Osteoblast (primary cell): ENCODE measurements around the gene KISS1R. TPM values are rescaled to one million over a fixed set of nuclear protein-coding genes. Genes with fewer than 3 reads are reported as not detected.
"Not testable (repeated sequence)": the region's sequence is repeated elsewhere in the genome, so short reads cannot be mapped to it uniquely, and the experiment has no call there.

Experiments used
- DNase-seq: peaks from one replicate; pipeline ENCODE4 v3.0.0; 2011; ENCODE audit warnings: low spot score, mixed read lengths; ENCODE audit not compliant: insufficient read length; ENCODE audit errors: missing footprints
- H2AFZ ChIP-seq: 2 replicates; pipeline ENCODE4 v1.6.0; 2011; ENCODE audit warnings: mild to moderate bottlenecking, low read length
- H3K27ac ChIP-seq: 2 replicates; pipeline ENCODE4 v1.5.1; 2011; ENCODE audit warnings: mild to moderate bottlenecking, low read depth, low read length, moderate library complexity
- H3K27me3 ChIP-seq: 2 replicates; pipeline ENCODE4 v1.6.0; 2012; ENCODE audit warnings: mild to moderate bottlenecking, control low read depth, inconsistent platforms, low read length, moderate library complexity; ENCODE audit not compliant: insufficient read depth
- H3K36me3 ChIP-seq: 2 replicates; pipeline ENCODE4 v1.5.1; 2011; ENCODE audit warnings: mild to moderate bottlenecking, low read length, control low read depth, moderate library complexity; ENCODE audit not compliant: insufficient read depth
- H3K4me1 ChIP-seq: 2 replicates; pipeline ENCODE4 v1.5.1; 2011; ENCODE audit warnings: mild to moderate bottlenecking, low read length, control low read depth, moderate library complexity; ENCODE audit not compliant: insufficient read depth
- H3K4me2 ChIP-seq: 2 replicates; pipeline ENCODE4 v1.6.0; 2011; ENCODE audit warnings: mild to moderate bottlenecking, low read length; ENCODE audit not compliant: insufficient read depth
- H3K4me3 ChIP-seq: fragments of 200-600 bp; sonication (generic); 3 replicates; pipeline ENCODE4 v1.5.1; 2012; ENCODE audit warnings: mild to moderate bottlenecking, low read length, inconsistent platforms; ENCODE audit not compliant: insufficient read depth
- H3K79me2 ChIP-seq: 2 replicates; pipeline ENCODE4 v1.6.0; 2012; ENCODE audit warnings: mild to moderate bottlenecking, low read length, control low read depth, inconsistent platforms; ENCODE audit not compliant: insufficient read depth
- H3K9me3 ChIP-seq: 2 replicates; pipeline ENCODE4 v1.5.1; 2011; ENCODE audit warnings: low read depth, low read length, control low read depth
- H4K20me1 ChIP-seq: 2 replicates; pipeline ENCODE4 v1.6.0; 2012; ENCODE audit warnings: mild to moderate bottlenecking, low read length, control low read depth; ENCODE audit not compliant: insufficient read depth
- CTCF ChIP-seq: IDR thresholded peaks from 2 replicates; pipeline ENCODE4 v1.5.1; 2011; ENCODE audit warnings: mild to moderate bottlenecking, low read depth, low read length, moderate library complexity; ENCODE audit errors: extremely low read depth
- total RNA-seq: library from RNA; depleted of rRNA; stranded (reverse); fragments of >200 nt; gene quantifications from 2 replicates; pipeline ENCODE4 v1.2.3, GENCODE V29; 2012

Gene KISS1R
- total RNA-seq, 1 donor, result not detected

GRCh38 chr19:956766-957440 is 39.8 kb downstream of the KISS1R start:
- Histone ChIP-seq H3K79me2 (peaks cover 29% of the 10 kb centered on the region), H3K4me2 (no peak overlapping the region), H3K4me3 (no peak overlapping the region), H3K9me3 (no peaks in the 10 kb centered on the region), H4K20me1 (no peaks in the 10 kb centered on the region), H3K4me1 (peaks cover 10% of the 10 kb centered on the region), H3K27me3 (no peaks in the 10 kb centered on the region), H2AFZ (no peak overlapping the region), H3K36me3 (no peaks in the 10 kb centered on the region), H3K27ac (no peak overlapping the region)
- DNase-seq, result peak; percentile 96
- TF ChIP-seq CTCF, result no peak

GRCh38 chr19:957578-957977 is 40.4 kb downstream of the KISS1R start:
- not testable (repeated sequence) for H3K27me3 ChIP-seq, H3K4me2 ChIP-seq, H3K36me3 ChIP-seq, H3K9me3 ChIP-seq, DNase-seq, H4K20me1 ChIP-seq, H3K27ac ChIP-seq, H3K4me3 ChIP-seq, H3K4me1 ChIP-seq, H2AFZ ChIP-seq
- H3K79me2 ChIP-seq, result peaks cover 27% of the 10 kb centered on the region

DNA sequence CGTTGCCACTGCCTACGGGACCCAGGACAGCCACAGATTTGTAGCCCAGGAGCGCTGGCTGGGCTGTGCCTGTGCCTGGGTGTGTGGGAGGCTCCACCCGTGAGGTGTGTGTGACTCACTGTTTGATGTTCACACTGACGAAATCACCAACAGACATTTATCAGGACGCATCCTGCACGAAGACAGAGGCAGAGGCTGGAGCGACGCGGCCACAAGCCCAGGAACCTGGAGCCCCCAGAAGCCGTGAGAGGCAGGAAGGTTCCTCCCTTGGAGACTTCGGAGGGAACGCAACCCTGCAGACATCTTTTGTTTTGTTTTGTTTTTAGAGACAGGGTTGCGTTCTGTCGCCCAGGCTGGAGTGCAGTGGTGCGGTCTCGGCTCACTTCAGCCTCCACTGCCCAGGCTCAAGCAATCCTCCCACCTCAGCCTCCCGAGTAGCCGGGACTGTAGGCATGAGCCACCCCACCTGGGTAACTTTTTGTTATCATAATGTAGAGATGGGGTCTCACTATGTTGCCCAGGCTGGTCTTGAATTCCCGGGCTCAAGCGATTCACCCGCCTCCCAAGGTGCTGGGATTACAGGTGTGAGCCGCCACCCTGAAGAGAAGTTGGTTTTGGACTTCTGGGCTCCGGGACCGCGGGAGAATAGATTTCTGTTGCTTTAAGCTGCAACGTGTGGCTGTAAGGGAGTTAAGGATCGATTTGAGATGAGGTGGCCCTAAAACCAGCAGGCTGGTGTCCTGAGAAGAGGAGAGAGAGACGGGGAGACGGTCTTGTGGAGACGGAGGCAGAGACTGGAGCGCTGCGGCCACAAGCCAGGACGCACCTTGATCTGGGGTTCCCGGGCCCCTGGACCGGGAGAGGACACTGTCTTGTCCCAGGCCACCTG is 42.1 kb downstream of the KISS1R start:
- Histone ChIP-seq H3K27me3 (no peaks in the 10 kb centered on the region), H3K4me1 (peaks cover 8% of the 10 kb centered on the region), H2AFZ (no peak overlapping the region), H3K36me3 (no peaks in the 10 kb centered on the region), H3K4me2 (no peak overlapping the region), H3K27ac (no peak overlapping the region), H3K9me3 (no peaks in the 10 kb centered on the region), H3K79me2 (peaks cover 19% of the 10 kb centered on the region), H4K20me1 (peaks cover 3% of the 10 kb centered on the region), H3K4me3 (no peak overlapping the region)
- no peak for TF ChIP-seq CTCF
- DNase-seq, result no peak

- no peak overlapping the region for H3K27ac ChIP-seq
- no peaks in the 10 kb centered on the region for H3K27me3 ChIP-seq
- no peak overlapping the region for H3K4me3 ChIP-seq
- peaks cover 8% of the 10 kb centered on the region for H3K4me1 ChIP-seq
- no peaks in the 10 kb centered on the region for H3K9me3 ChIP-seq
- H3K4me2 ChIP-seq, result no peak overlapping the region
- H3K36me3 ChIP-seq, result peaks cover 5% of the 10 kb centered on the region
- TF ChIP-seq CTCF, result no peak
- H3K79me2 ChIP-seq, result peaks cover 16% of the 10 kb centered on the region
- DNase-seq, result no peak
- H2AFZ ChIP-seq, result no peak overlapping the region
- H4K20me1 ChIP-seq, result peaks cover 3% of the 10 kb centered on the region
Observed at GRCh38 chr19:960020-960419, 42.9 kb downstream of the KISS1R start.
